ENCODE results near the gene ATP6V0E2. TPM values are rescaled to one million over a fixed set of nuclear protein-coding genes. Genes with fewer than 3 reads are reported as not detected.

Gene ATP6V0E2
- total RNA-seq, 1 experiment from 2014 or later = 35.6 TPM

- TF ChIP-seq EZH2 (IDR thresholded peaks at IDR 0.05; ENCODE audit: low read depth) (no peak), CTCF (conservative IDR thresholded peaks at IDR 0.05) (no peak)
- no peaks in the 10 kb centered on the region for H3K27me3 ChIP-seq (ENCODE audit: insufficient read depth, low read depth)
- BruUV-seq (replicated peaks) = no TSS peak
- no peaks in the 10 kb centered on the region; the same call in 1 of the 2 replicates for H3K4me1 ChIP-seq (replicated peaks; ENCODE audit: insufficient read depth)
- CTCF ChIA-PET = no interaction called here
- H3K36me3 ChIP-seq (ENCODE audit: low read depth) = no peaks in the 10 kb centered on the region
- no peaks in the 10 kb centered on the region for H3K9me2 ChIP-seq (ENCODE audit: insufficient read depth)
- H3K4me2 ChIP-seq = no peak overlapping the region
- H3K9me3 ChIP-seq (ENCODE audit: insufficient read depth, low read depth) = no peaks in the 10 kb centered on the region
- no peak overlapping the region for H3K27ac ChIP-seq
- intact Hi-C loops (cut with micrococcal nuclease; ENCODE audit: unreplicated experiment) = loop anchor here (10.0 kb wide), 1 partner anchor 254 kb away; no protein-coding TSS in a partner anchor
- no peak for DNase-seq
- H4K20me1 ChIP-seq (ENCODE audit: insufficient read depth) = no peaks in the 10 kb centered on the region
- no peaks in the 10 kb centered on the region for H3K79me2 ChIP-seq (ENCODE audit: low read depth)
- POLR2A ChIA-PET (ENCODE audit: unreplicated experiment) = no interaction called here
- no peaks in the 10 kb centered on the region for H3F3A ChIP-seq (ENCODE audit: insufficient read depth, low read depth)
- no peak overlapping the region for H3K4me3 ChIP-seq
- no peak overlapping the region for H2AFZ ChIP-seq
Observed at GRCh38 chr7:149878523-149878921, 4.8 kb downstream of the ATP6V0E2 start.

GRCh38 chr7:149879271-149879743, 5.5 kb downstream of the ATP6V0E2 start:
- no peak overlapping the region for H3K4me3 ChIP-seq
- intact Hi-C loops (cut with micrococcal nuclease; ENCODE audit: unreplicated experiment) = loop anchor here (10.0 kb wide), 1 partner anchor 255 kb away; no protein-coding TSS in a partner anchor
- no peaks in the 10 kb centered on the region for H4K20me1 ChIP-seq (ENCODE audit: insufficient read depth)
- BruUV-seq (replicated peaks) = no TSS peak
- no peaks in the 10 kb centered on the region for H3K9me2 ChIP-seq (ENCODE audit: insufficient read depth)
- no peaks in the 10 kb centered on the region for H3K79me2 ChIP-seq (ENCODE audit: low read depth)
- H3K4me1 ChIP-seq (replicated peaks; ENCODE audit: insufficient read depth) = no peaks in the 10 kb centered on the region; the same call in 1 of the 2 replicates
- ChIA-PET POLR2A (ENCODE audit: unreplicated experiment) (no interaction called here), CTCF (no interaction called here)
- H3K27me3 ChIP-seq (ENCODE audit: insufficient read depth, low read depth) = no peaks in the 10 kb centered on the region
- H3K4me2 ChIP-seq = no peak overlapping the region
- no peaks in the 10 kb centered on the region for H3K9me3 ChIP-seq (ENCODE audit: insufficient read depth, low read depth)
- DNase-seq = no peak
- no peaks in the 10 kb centered on the region for H3F3A ChIP-seq (ENCODE audit: insufficient read depth, low read depth)
- H2AFZ ChIP-seq = no peak overlapping the region
- TF ChIP-seq CTCF (conservative IDR thresholded peaks at IDR 0.05) = no peak
- no peak for TF ChIP-seq EZH2 (IDR thresholded peaks at IDR 0.05; ENCODE audit: low read depth)
- no peaks in the 10 kb centered on the region for H3K36me3 ChIP-seq (ENCODE audit: low read depth)
- no peak overlapping the region for H3K27ac ChIP-seq

- ChIA-PET POLR2A (ENCODE audit: unreplicated experiment) (no interaction called here), CTCF (interaction anchor here (0.7 kb wide), 1 partner anchor 95 kb away, joined by 3 read pairs; no protein-coding TSS in a partner anchor)
- no peaks in the 10 kb centered on the region for H3K36me3 ChIP-seq (ENCODE audit: low read depth)
- no peaks in the 10 kb centered on the region for H3K79me2 ChIP-seq (ENCODE audit: low read depth)
- no peak overlapping the region for H2AFZ ChIP-seq
- no TSS peak for BruUV-seq (replicated peaks)
- DNase-seq = no peak
- H3K4me3 ChIP-seq = no peak overlapping the region
- intact Hi-C loops (cut with micrococcal nuclease; ENCODE audit: unreplicated experiment) = loop anchor here (10.0 kb wide), 1 partner anchor 255 kb away; no protein-coding TSS in a partner anchor
- H3K27ac ChIP-seq = no peak overlapping the region
- H3K4me2 ChIP-seq = no peak overlapping the region
- H3K27me3 ChIP-seq (ENCODE audit: insufficient read depth, low read depth) = no peaks in the 10 kb centered on the region
- no peaks in the 10 kb centered on the region for H3K4me1 ChIP-seq (replicated peaks; ENCODE audit: insufficient read depth)
- H3F3A ChIP-seq (ENCODE audit: insufficient read depth, low read depth) = no peaks in the 10 kb centered on the region
- no peak for TF ChIP-seq CTCF (conservative IDR thresholded peaks at IDR 0.05)
- no peak for TF ChIP-seq EZH2 (IDR thresholded peaks at IDR 0.05; ENCODE audit: low read depth)
- no peaks in the 10 kb centered on the region for H3K9me2 ChIP-seq (ENCODE audit: insufficient read depth)
- no peaks in the 10 kb centered on the region for H4K20me1 ChIP-seq (ENCODE audit: insufficient read depth)
- no peaks in the 10 kb centered on the region for H3K9me3 ChIP-seq (ENCODE audit: insufficient read depth, low read depth)
Observed at GRCh38 chr7:149879766-149880637, 6.2 kb downstream of the ATP6V0E2 start.
